ENCODE data around the gene NKAIN1.

GRCh38 chr1:31243501-31244286, 4.0 kb upstream of the NKAIN1 start:
- TF ChIP-seq CTCF (IDR thresholded peaks at IDR 0.05) (no peak), POLR2A (IDR thresholded peaks at IDR 0.05) (no peak)

Data from esophagus squamous epithelium (tissue), 4 donors.